MCF 10A (cell line): ENCODE measurements around the gene NUCB1. TPM values are rescaled to one million over a fixed set of nuclear protein-coding genes. Genes with fewer than 3 reads are reported as not detected.

Experiments used
- BruUV-seq: library from RNA; stranded (reverse); fragments of 400-500 nt; replicated peaks from 2 replicates; lab custom pipeline; 2021; lab: Mats Ljungman, UMichigan
- CTCF ChIA-PET: fragments of 300-600 bp; sonication (Branson Sonifier 250); formaldehyde crosslinking; extraction: SDS; loops from one replicate; lab custom pipeline; 2021; ENCODE audit warnings: antibody characterized with exemption, inconsistent platforms; lab: Yijun Ruan, JAX
- POLR2A ChIA-PET: fragments of 300-600, 350-650 bp; sonication (Branson Sonifier 250); formaldehyde crosslinking; extraction: SDS; loops from one replicate; lab custom pipeline; 2020; ENCODE audit warnings: antibody characterized with exemption, inconsistent platforms; lab: Yijun Ruan, JAX
- DNase-seq: peaks from one replicate; pipeline ENCODE4 v3.0.0-alpha.2; 2018; ENCODE audit not compliant: unreplicated experiment
- H3K27ac Mint-ChIP-seq: one replicate; pipeline ENCODE4 v1.8.0; 2022; ENCODE audit warnings: mild to moderate bottlenecking, low read depth, mixed read lengths; ENCODE audit not compliant: unreplicated experiment
- H3K27me3 Mint-ChIP-seq: one replicate; pipeline ENCODE4 v1.8.0; 2022; ENCODE audit warnings: mixed read lengths; ENCODE audit not compliant: insufficient read depth, unreplicated experiment
- H3K36me3 Mint-ChIP-seq: one replicate; pipeline ENCODE4 v1.8.0; 2022; ENCODE audit warnings: mild to moderate bottlenecking, moderate library complexity, mixed read lengths; ENCODE audit not compliant: insufficient read depth, unreplicated experiment
- H3K4me1 Mint-ChIP-seq: one replicate; pipeline ENCODE4 v1.8.0; 2022; ENCODE audit warnings: mixed read lengths; ENCODE audit not compliant: insufficient read depth, unreplicated experiment
- H3K4me3 Mint-ChIP-seq: one replicate; pipeline ENCODE4 v1.8.0; 2022; ENCODE audit warnings: mild to moderate bottlenecking, moderate library complexity, mixed read lengths; ENCODE audit not compliant: unreplicated experiment
- H3K9me3 Mint-ChIP-seq: one replicate; pipeline ENCODE4 v1.8.0; 2022; ENCODE audit warnings: mixed read lengths; ENCODE audit not compliant: unreplicated experiment
- CTCF ChIP-seq: fragments of 200-600 bp; IDR thresholded peaks from one replicate; pipeline ENCODE4 v1.8.0; 2022; ENCODE audit warnings: antibody characterized with exemption, mild to moderate bottlenecking; ENCODE audit not compliant: unreplicated experiment
- intact Hi-C: fragments of 100-400 bp; cut with micrococcal nuclease; formaldehyde crosslinking; loops from 2 replicates; pipeline ENCODE4 v1.14.1; 2022
- total RNA-seq: library from RNA; stranded (reverse); gene quantifications from 2 replicates; pipeline ENCODE4 v1.2.3, GENCODE V29; 2022

The NUCB1 gene
- total RNA-seq, 1 experiment from 2014 or later = 61.4 TPM

- ChIA-PET POLR2A (interaction anchor here (0.7 to 1.1 kb wide), 2 partner anchors 83 to 86 kb away, joined by 3 to 4 read pairs; partner anchors contain the start of gene PPP1R15A), CTCF (interaction anchor here (0.6 kb wide), 1 partner anchor 1745 kb away, joined by 3 read pairs; no protein-coding TSS in a partner anchor)
- Mint-ChIP-seq H3K27me3 (no peaks in the 10 kb centered on the region), H3K9me3 (no peaks in the 10 kb centered on the region), H3K36me3 (peaks cover 57% of the 10 kb centered on the region), H3K4me3 (no peak overlapping the region), H3K4me1 (peaks cover 16% of the 10 kb centered on the region), H3K27ac (no peak overlapping the region)
- no TSS peak for BruUV-seq
- intact Hi-C loops = no loop called here
- TF ChIP-seq CTCF = no peak
- DNase-seq = no peak
Observed at GRCh38 chr19:48958006-48958405, 57.9 kb downstream of the NUCB1 start.

GRCh38 chr19:48959341-48960239 is 59.5 kb downstream of the NUCB1 start:
- POLR2A ChIA-PET = interaction anchor here (0.6 to 4.1 kb wide), 3 partner anchors 33 to 60 kb away, joined by 3 to 23 read pairs (median 5); partner anchors contain the start of genes GYS1, NUCB1 and RUVBL2
- Mint-ChIP-seq H3K27ac (no peak overlapping the region), H3K4me1 (peaks cover 31% of the 10 kb centered on the region), H3K36me3 (peaks cover 65% of the 10 kb centered on the region), H3K9me3 (no peaks in the 10 kb centered on the region), H3K27me3 (no peaks in the 10 kb centered on the region), H3K4me3 (no peak overlapping the region)
- CTCF ChIA-PET = interaction anchor here (0.6 kb wide), 1 partner anchor 72 kb away, joined by 3 read pairs; no protein-coding TSS in a partner anchor
- no peak for DNase-seq
- TF ChIP-seq CTCF = no peak
- intact Hi-C loops = no loop called here
- BruUV-seq = no TSS peak

GRCh38 chr19:48961051-48961649 is 61.0 kb downstream of the NUCB1 start:
- Mint-ChIP-seq H3K27me3 (no peaks in the 10 kb centered on the region), H3K9me3 (no peaks in the 10 kb centered on the region), H3K36me3 (peaks cover 70% of the 10 kb centered on the region), H3K4me1 (peaks cover 30% of the 10 kb centered on the region), H3K27ac (no peak overlapping the region), H3K4me3 (no peak overlapping the region)
- TF ChIP-seq CTCF = no peak
- intact Hi-C loops = no loop called here
- no TSS peak for BruUV-seq
- POLR2A ChIA-PET = interaction anchor here (4.1 kb wide), 1 partner anchor 31 kb away, joined by 23 read pairs; the partner anchor contains the start of genes GYS1 and RUVBL2
- CTCF ChIA-PET = interaction anchor here (0.6 to 1.1 kb wide), 2 partner anchors 10 to 184 kb away, joined by 3 to 4 read pairs; no protein-coding TSS in a partner anchor
- DNase-seq = no peak

GRCh38 chr19:48961673-48962028 is 61.5 kb downstream of the NUCB1 start:
- CTCF ChIA-PET = interaction anchor here (1.1 to 1.2 kb wide), 2 partner anchors 8 to 9 kb away, joined by 3 read pairs; no protein-coding TSS in a partner anchor
- Mint-ChIP-seq H3K27me3 (no peaks in the 10 kb centered on the region), H3K4me3 (peak overlapping the region; percentile 21), H3K9me3 (no peaks in the 10 kb centered on the region), H3K36me3 (peaks cover 70% of the 10 kb centered on the region), H3K4me1 (peaks cover 34% of the 10 kb centered on the region), H3K27ac (no peak overlapping the region)
- POLR2A ChIA-PET = interaction anchor here (0.7 to 4.1 kb wide), 3 partner anchors 9 to 90 kb away, joined by 3 to 23 read pairs (median 4); partner anchors contain the start of genes GYS1, PPP1R15A and RUVBL2
- no peak for DNase-seq
- intact Hi-C loops = no loop called here
- no peak for TF ChIP-seq CTCF
- BruUV-seq = no TSS peak
